DMS79 (cell line): ENCODE data around the gene SLIT3.
A peak's percentile ranks its signal among the peaks of the same experiment; 100 is the strongest.
"Not testable (repeated sequence)": the region's sequence is repeated elsewhere in the genome, so short reads cannot be mapped to it uniquely, and the experiment has no call there.

Experiments used
- DNase-seq: peaks from one replicate; lab custom pipeline; 2025; lab: John Stamatoyannopoulos, UW

Gene SLIT3

DNA sequence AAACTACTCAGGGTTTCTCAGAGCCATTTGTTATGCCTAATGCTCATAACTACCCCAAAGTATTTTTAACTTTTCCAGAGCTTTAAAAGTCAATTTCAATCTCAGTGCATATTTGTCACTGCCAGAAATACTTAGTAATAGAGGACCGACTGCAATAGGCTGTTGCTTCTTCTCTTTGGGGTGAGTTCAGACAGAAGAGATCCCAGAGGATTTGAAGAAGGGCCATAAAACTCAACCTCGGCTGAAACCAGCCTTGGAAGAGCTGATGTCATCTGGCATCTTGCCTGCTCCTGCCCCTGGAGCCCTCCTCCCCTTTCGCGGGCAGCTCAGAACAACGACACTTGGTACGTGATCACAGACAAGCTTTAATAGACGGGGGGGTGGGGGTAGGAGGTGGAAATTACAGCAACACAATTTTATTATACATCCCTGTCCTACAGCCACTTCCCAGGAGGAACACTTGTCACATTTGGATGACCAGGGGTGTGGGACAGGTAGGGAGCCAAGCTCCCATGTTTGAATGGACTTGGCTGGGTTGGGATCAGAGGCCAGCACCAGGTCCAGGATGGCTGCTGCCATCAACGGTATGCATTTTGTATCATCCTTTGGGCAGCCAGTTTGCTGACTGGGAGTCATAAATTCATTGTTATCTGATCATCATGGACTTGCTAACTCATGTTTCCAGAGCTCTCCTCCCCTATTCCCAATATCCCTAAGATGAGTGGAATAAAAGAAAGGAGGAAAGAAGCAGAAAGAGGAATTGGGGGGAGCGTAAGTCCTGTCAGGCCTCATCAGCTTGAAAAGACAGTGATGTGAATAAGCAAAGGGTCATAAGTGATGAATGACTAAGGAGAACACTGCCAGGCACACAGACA is 535.2 kb downstream of the SLIT3 start:
- peak; percentile 77 for DNase-seq

DNA sequence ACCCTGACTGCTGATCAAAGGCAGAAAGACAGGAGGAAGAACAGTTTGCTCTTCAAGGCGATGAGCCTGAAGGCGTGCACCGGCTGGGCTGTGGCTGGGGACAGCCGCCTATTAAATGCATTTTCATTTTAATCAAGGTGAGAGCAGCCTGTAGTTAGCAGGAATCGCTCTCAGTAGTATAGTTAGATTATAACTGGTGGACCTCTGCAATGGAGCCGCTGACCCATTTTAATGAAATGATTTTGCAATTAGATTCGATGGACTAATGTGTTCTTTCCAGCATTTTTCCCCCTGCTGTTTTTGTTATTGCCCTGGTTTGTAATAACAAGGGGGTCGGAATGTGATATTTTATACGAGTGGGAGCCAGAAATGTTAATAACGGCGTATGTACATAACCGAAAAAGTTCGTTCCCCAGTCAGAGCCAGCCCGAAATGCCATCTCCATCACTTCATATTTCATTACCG is 535.8 kb downstream of the SLIT3 start:
- no peak for DNase-seq

DNA sequence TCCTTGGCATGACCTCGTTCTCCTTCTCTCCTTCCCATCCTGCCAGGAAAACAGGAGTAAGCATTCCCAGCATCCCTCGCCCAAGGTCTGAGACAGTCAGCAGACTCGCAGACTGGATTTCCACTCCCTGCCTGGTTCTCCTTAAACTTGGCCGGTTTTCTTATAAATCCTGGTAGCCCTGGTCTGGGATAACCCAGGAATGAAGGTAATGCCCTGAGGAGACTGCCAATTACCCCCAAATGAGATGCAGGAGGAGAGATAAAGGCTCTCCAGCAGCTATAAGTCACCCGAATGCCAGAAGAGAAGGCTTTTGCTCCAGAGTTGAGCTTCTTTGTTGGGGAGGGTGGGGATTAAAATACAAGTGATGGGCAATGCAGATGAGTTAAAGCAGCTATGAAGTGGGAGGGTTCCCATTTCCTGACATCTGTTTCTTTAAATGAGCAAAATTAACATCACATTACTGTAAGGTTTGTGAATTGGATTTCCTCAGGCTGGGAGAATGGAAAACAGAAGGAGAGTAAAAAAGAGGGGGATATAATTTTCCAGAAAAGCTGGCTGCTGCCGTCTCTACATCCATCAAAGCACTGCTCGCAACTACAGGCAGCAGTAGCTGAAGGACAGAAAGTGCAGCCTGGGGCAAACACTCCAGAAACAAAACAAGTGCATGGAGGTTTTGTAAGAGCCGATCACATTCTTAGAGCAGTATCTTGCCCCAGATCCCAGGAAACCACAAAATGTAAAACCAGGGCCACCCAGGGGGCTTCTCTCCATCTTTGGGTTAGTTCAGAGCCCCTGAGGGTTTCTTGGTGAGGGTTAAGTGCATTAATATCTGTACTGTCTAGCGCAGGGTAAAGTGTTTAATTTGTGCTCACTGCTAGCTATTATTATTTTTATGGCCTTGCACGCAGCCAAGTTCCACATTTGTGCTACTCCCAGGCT is 544.2 kb downstream of the SLIT3 start:
- DNase-seq = peak; percentile 81

DNA sequence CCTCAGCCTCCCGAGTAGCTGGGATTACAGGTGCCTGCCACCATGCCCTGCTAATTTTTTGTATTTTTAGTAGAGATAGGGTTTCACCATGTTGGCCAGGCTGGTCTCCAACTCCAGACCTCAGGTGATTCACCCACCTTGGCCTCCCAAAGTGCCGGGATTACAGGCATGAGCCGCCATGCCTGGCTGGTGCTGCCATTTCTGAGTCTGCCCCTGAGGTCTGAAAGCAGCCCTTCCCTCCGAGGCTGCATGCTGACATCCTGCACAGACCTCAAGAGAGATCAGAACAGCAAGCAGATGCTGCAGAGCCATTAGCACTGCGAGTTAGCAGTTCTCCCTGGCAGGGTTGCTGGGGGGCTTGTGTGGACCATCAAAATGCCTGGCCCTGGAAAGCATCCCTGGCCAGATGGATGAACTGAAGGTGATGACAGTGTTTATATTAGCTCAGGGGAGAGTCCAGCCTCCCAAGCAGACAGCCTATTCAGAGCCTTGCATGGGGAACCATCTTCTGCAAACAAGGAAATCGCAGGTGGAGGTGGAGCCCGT is 545.3 kb downstream of the SLIT3 start:
- no peak for DNase-seq

DNA sequence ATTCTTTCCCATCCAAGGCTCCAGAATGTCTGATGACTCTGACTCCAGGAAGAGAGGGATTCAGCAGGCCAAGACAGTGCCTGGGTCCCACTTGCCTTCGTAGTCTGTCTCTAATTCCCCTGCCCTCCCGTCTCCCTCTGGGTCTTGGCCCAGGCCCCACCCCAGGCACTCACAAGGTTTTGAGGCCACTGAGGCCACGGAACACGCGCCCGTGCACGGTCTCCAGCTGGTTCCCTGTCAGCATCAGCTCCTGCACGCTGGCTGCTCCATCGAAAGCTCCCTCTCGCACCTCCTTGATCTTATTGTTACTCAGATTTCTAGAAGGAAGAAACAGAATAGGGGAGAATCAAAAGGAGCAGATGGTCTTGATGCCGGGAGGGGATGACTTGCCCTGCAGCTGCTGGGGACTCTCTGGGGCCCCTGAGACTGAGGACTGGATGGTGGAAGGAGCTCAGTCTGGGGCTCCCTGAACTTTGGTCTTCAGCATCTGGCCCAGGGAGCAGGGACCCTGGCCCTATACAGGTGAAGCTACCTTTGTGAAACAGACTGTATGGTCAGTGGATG is 547.2 kb downstream of the SLIT3 start:
- DNase-seq = no peak

DNA sequence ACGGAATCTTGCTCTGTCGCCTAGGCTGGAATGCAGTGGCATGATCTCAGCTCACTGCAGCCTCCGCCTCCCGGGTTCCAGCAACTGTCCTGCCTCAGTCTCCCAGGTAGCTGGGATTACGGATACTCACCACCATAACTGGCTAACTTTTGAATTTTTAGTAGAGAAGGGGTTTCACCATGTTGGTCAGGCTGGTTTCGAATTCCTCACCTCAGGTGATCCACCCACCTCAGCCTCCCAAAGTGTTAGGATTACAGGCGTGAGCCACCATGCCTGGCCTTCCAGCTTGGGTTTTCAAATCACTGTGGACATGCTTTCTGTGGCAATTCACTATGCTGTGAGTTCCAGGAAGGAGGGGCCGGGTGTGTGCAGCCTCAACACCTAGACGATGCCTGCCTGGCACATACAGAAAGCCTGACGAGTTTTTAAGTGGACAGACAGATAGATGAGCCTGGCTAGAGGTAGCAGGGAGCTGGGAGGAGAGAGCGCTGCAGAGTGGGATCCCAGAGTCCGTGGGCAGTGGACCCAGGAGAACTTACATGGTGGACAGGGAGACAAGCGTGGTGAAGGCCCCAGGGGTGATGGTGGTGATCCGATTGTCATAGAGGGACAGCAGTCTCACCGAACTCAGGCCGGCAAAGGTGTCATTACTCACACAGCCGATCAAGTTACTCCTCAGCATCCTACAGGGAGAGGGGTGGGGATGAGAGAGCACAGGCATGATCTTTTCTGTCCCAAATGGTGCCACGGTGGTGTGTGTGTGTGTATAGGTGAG is 548.3 kb downstream of the SLIT3 start:
- no peak for DNase-seq

DNA sequence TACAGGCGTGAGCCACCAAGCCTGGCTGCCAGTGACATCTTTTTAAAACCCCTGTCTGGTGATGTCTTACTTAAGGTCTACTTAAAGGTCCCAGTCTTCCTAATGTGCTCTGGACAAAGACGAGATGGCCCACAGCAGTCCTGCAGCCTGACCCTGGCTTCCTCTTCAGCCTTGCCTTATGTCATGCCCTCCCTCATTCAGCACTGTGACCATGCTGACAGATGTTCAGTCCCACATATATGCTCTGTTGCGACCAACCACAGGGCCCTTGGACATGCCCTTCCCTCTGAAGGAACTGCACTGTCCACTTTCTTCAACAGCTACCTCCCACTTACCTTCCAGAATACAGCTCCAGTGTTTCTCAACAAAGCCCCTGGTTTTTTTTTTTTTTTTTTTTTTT is 548.9 kb downstream of the SLIT3 start:
- DNase-seq = no peak

DNA sequence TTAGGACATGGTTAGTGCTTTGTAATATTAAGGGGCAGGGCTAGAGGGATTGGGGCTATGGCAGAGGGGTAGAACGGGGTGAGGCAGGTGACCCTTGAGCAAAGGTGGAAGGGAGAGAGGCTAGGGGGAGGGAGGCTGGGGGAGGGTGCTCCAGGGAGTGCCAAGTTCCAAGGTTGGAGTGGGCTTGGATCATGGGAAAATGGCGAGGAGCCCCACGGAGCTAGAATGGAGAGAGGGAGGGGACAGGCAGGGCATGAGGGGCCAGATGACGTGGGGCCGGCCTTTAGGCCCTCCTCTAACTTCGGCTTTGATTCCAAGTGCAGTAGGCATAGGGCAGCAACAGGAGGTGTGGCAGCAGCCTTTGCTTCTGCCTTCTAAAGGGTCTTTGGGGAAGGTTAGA is 550.0 kb downstream of the SLIT3 start:
- DNase-seq = no peak

DNA sequence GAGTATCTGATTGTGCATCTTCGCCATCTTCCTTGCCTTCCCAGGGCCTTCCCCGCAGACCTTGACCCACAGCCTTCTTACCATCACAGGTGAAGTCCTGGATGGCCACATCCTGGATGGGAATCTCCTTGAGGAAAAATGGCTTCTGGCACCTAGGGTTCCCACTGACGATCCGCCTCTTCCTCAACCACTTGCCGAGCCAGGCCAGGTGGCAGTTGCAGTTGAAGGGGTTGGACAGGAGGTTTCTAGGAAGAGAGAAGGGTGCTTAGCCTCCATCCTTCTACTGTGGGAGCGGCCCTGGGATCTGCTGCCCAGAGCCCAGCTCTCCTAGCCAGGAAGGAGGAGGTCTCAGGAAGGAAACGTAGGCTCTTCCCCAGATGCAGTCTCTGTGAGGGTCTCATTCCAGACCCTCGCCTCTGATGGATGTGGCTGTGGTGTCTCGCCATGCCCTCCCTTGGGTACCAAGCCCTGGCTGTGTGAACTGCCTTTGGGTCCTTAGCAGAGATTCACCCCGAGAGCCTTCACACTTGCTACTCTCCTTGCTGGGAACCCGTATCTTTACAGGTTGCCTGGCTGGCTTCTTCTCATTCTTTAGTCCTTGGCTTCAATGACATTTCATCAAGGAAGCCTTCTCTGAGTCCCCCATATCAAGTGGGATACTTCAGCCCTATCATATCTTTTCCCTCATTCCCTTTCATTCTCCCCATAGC is 551.4 kb downstream of the SLIT3 start:
- no peak for DNase-seq

DNA sequence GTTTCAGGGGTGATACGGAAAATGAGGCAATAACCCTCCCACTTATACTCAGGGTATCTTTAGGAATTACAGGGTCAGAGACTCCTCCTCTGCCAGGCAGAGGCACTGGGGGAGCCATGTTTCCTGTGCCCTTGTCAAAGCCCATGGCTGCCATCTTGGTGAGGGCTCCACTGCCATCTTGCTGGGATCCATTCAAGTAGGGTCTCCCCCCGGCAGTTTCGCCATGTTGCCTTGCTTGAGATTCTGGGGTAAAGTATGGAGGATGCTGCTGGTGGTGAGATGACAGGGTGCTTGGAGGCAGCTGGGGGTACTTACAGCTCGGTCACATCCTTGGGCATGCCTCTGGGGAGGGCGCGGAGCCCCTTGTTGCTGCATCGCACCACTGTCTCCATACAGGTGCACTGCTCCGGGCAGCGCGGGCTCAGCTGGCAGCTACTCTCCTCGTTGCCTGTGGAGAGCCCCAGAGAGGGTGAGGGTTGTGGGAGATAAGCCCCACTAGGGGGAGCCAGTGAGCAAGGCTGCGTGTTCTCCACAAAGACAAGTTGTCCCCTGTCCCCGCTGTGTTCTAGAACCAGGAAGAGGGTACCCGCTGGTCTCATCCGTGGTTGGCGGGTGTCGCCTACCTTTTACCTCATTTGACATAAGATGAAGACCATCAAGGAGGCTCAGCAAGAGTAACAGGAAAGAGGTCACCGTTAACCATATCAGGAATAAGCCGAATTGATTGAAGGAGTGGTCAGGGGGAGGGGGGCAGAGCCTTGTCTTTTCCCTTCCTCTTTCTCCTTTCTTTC is 552.8 kb downstream of the SLIT3 start:
- DNase-seq = no peak

DNA sequence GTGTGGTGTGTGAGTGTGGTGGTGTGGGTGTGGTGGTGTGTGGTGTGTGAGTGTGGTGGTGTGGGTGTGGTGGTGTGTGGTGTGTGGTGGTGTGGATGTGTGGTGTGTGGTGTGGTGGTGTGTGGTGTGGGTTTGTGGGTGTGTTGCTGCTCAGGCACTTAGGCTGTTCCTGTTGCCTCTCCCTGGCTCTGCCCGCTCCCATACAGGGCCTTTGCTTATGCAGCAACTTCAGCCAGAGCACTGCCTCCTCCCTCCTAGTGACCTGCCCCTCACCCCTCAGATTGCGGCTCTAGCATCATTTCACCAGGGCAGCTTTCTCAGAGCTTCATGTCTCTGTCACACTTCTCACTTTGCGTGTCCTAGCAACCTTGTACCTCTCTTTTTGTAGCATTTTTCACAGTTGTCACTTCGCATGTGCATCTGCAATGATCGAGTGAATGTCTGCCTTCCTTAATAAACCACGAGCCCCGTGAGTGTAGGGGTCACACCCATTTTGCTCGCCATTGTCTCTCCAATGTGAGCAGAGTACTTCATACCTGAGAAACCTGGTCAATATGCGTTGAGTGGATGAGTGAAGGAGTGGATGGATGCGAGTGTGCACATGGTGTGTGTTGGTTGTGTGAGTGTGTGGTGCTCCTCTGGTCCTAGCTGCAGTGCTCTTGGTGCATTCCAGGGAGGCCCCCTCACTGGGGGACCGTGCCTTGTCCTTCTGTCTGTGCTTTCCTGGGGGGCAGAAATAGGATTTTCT is 553.9 kb downstream of the SLIT3 start:
- DNase-seq = no peak

DNA sequence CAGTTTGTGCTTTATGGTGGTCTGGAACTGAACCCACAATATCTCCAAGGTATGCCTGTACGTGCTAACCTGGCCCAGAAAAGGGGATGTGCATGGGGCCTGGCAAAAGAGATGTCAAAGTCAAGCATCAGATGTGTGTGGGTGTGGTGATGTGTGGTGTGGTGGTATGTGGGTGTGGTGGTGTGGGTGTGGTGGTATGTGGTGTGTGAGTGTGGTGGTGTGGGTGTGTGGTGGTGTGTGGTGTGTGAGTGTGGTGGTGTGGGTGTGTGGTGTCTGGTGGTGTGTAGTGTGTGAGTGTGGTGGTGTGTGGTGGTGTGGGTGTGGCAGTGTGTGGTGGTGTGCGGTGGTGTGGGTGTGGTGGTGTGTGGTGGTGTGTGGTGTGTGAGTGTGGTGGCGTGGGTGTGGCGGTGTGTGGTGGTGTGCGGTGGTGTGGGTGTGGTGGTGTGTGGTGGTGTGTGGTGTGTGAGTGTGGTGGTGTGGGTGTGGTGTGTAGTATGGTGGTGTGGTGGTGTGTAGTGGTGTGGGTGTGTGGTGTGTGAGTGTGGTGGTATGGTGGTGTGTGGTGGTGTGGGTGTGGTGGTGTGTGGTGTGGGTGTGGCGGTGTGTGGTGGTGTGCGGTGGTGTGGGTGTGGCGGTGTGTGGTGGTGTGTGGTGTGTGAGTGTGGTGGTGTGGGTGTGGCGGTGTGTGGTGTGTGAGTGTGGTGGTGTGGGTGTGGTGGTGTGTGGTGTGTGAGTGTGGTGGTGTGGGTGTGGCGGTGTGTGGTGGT is 554.6 kb downstream of the SLIT3 start:
- DNase-seq = not testable (repeated sequence)

DNA sequence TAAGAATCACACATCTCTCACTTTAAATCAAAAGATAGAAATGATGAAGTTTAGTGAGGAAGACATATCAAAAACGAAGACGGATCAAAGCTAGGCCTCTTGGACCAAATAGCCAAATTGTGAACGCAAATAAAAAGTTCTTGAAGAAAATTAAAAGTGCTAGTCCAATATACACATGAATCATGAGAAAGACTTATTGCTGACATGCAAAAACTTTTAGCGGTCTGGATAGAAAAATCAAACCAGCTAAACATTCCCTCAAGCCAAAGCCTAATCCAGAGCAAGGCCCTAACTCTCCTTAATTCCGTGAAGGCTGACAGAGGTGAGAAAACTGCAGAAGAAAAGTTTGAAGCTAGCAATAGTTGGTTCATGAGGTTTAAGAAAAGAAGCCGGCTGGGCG is 557.3 kb downstream of the SLIT3 start:
- no peak for DNase-seq

DNA sequence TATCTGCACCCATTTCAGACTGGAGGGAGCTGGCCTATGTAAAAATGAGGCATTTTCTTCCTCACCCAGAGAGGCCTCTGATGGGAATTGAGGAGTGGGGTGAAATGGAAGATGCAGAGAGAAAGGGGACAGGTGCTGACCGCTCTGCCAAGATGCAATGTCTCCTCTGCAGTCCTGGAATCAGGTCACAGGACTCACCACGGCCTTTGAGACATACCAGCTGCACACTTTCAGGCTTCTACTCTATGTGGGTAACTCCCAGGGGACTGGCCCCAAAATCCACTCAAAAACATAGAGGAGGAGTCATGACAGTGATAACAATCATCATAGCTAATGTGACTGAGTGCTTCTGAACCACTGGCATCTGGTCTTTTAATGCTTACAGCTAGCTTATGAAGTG is 558.6 kb downstream of the SLIT3 start:
- DNase-seq = not testable (repeated sequence)

DNA sequence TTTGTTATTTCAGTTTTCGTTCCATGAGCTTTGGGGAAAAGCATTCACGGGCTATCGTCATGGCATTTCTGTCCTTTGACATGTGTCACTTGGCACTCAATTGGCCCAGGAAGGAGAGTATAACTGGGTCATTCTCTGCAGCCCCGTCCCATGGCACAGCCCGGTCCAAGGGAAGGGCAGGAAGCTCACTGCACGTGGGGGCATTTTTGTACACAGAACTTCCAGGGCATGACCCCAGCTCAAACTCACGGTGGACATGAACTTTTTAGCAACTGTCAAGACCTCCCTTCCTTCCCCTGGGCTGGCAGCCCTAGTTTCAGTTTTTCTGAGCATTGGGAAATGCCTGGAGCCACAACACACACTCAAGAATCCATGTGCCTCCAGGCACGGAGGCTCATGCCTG is 560.1 kb downstream of the SLIT3 start:
- DNase-seq = no peak

DNA sequence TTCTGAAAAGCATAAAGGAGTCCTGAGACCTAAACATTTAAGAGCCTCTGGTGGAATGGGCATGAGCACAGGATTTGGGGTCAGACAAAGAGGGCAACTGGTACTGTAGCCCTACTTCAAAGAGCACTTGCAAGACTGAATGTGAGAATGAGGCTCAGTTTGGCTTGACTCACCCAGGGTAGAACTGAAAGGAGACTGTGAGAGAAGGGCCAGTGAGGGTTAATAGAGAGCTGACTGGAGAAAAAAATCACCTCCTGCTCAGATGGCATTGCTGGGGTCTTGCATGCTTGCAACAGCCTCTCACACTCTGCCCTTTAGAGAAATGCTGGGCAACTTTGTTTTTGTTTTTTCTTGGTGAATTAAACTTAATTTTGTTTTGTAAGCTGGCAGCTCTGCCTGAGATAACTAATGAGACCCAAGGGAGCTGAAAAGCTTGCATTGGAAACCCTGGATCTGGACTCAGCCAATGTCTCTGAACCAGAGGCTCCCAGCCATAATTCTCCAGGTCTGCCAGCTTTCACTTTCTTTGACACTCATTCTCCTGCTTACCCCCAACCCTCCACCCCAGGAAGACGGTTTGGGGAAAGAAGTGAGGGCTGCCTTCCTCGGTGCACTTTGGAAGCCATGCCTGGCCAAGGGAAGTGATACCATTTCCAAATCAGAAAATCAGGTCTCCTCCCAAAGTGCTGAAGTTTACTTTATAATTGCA is 560.7 kb downstream of the SLIT3 start:
- no peak for DNase-seq

DNA sequence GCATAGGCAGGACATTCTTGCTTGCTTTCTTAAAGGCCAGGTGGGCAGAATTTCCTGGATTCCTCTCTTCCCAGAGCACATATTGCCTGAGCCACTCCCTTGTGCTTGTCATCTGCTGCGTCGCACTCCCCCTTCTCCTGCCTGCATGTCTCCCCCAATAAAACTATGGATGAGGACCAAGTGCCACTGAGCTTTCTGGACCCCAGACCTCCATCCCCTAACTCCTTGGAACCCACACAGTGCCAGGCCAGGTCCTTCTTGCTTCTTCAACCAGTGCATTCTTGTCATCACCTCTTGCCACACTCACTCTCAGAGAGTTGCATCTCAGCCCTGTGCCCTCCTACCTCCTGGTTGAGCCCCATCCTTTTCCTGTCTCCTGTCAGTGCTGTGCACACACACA is 563.9 kb downstream of the SLIT3 start:
- no peak for DNase-seq
